Endothelial cell of umbilical vein (primary cell): Measurements from ENCODE around the gene TLCD4. TPM values are rescaled to one million over a fixed set of nuclear protein-coding genes. Genes with fewer than 3 reads are reported as not detected.

Experiments used
- BruUV-seq: library from RNA; stranded (reverse); fragments of 400-500 nt; replicated peaks from 2 replicates; lab custom pipeline; 2021; lab: Mats Ljungman, UMichigan
- CTCF ChIA-PET: fragments of 300-600, 350-600 bp; sonication (Branson Sonifier 250); formaldehyde crosslinking; loops from one replicate; lab custom pipeline; 2021; ENCODE audit warnings: antibody characterized with exemption, inconsistent platforms; lab: Charles Lee
- POLR2A ChIA-PET: fragments of 300-600, 350-600 bp; sonication (Branson Sonifier 250); formaldehyde crosslinking; loops from one replicate; lab custom pipeline; 2021; ENCODE audit warnings: antibody characterized with exemption, inconsistent platforms; lab: Charles Lee
- DNase-seq: peaks from one replicate; pipeline ENCODE4 v3.0.0-alpha.2; 2011; ENCODE audit warnings: low read depth, low spot score
- FAIRE-seq: peaks from 2 replicates; lab custom pipeline; 2011; peaks lifted over from hg19 to GRCh38; lab: Jason Lieb, UNC
- H2AFZ ChIP-seq: 2 replicates; pipeline ENCODE4 v1.6.0; 2012; ENCODE audit warnings: low read depth, low read length, control low read depth, inconsistent platforms
- H3K27ac ChIP-seq: 2 replicates; pipeline ENCODE4 v1.5.1; 2011; ENCODE audit warnings: low read depth, mild to moderate bottlenecking, control low read depth, low read length, moderate library complexity; ENCODE audit not compliant: insufficient read depth
- H3K27me3 ChIP-seq, 2 experiments: 2 replicates each; pipeline versions ENCODE4 v1.6.0 to v1.6.1; 2011; ENCODE audit warnings: low read length in 2 of 2, mixed read lengths in 1 of 2; ENCODE audit not compliant: control insufficient read depth in 2 of 2, insufficient read depth in 2 of 2
- H3K36me3 ChIP-seq, 2 experiments: 2 replicates in 1 of 2; 3 replicates in 1 of 2; pipeline ENCODE4 v1.5.1; 2011; ENCODE audit warnings: low read length in 2 of 2, mild to moderate bottlenecking in 1 of 2, moderate library complexity in 1 of 2; ENCODE audit not compliant: control insufficient read depth in 2 of 2, insufficient read depth in 2 of 2; ENCODE audit errors: extremely low read depth in 1 of 2
- H3K4me1 ChIP-seq: 3 replicates; pipeline ENCODE4 v1.5.1; 2011; ENCODE audit warnings: mild to moderate bottlenecking, low read length; ENCODE audit not compliant: control insufficient read depth, insufficient read depth; ENCODE audit errors: extremely low read depth
- H3K4me2 ChIP-seq: 2 replicates; pipeline ENCODE4 v1.6.1; 2011; ENCODE audit warnings: low read length, control low read depth, mixed read lengths; ENCODE audit not compliant: insufficient read depth
- H3K4me3 ChIP-seq, 3 experiments: fragments of 200-600 bp in 1 of 3; sonication (generic), shearing (Covaris generic) in 1 of 3; replicated peaks in 1 of 3; 2 replicates each; pipeline ENCODE4 v1.5.1; 2011 to 2016; ENCODE audit warnings: control low read depth in 3 of 3, low read length in 3 of 3, mild to moderate bottlenecking in 2 of 3, inconsistent platforms in 1 of 3, low read depth in 1 of 3, moderate library complexity in 1 of 3; ENCODE audit not compliant: insufficient read depth in 1 of 3
- H3K79me2 ChIP-seq: 2 replicates; pipeline ENCODE4 v1.6.0; 2012; ENCODE audit warnings: low read length, inconsistent platforms; ENCODE audit not compliant: control insufficient read depth, insufficient read depth
- H3K9ac ChIP-seq: replicated peaks from 2 replicates; pipeline ENCODE3; 2011; ENCODE audit warnings: low read length, control low read depth; ENCODE audit not compliant: insufficient read depth; ENCODE audit errors: extremely low read depth
- H3K9me1 ChIP-seq: replicated peaks from 3 replicates; pipeline ENCODE4 v1.6.0; 2011; ENCODE audit warnings: mild to moderate bottlenecking, low read length; ENCODE audit not compliant: control insufficient read depth, insufficient read depth; ENCODE audit errors: extremely low read depth
- H3K9me3 ChIP-seq: replicated peaks from 2 replicates; pipeline ENCODE4 v1.5.1; 2012; ENCODE audit warnings: low read length, inconsistent platforms; ENCODE audit not compliant: control insufficient read depth, insufficient read depth
- H4K20me1 ChIP-seq: replicated peaks from 2 replicates; pipeline ENCODE3; 2011; ENCODE audit warnings: mild to moderate bottlenecking, low read length; ENCODE audit not compliant: control insufficient read depth, insufficient read depth; ENCODE audit errors: extremely low read depth
- CTCF ChIP-seq, 2 donors: IDR thresholded peaks; 1 replicate in 1 of 2; 2 replicates in 1 of 2; pipeline ENCODE4 v1.5.1; 2011; ENCODE audit warnings: low read length in 2 of 2, mild to moderate bottlenecking in 2 of 2, moderate library complexity in 2 of 2, control low read depth in 1 of 2, inconsistent platforms in 1 of 2, low read depth in 1 of 2; ENCODE audit not compliant: insufficient read depth in 1 of 2; ENCODE audit errors: extremely low read depth in 1 of 2
- EZH2 ChIP-seq: IDR thresholded peaks from 2 replicates; pipeline ENCODE4 v1.6.1; 2012; ENCODE audit warnings: borderline replicate concordance, low read depth, mild to moderate bottlenecking, moderate library complexity, low read length, inconsistent platforms; ENCODE audit not compliant: severe bottlenecking
- FOS ChIP-seq: IDR thresholded peaks from 2 replicates; pipeline ENCODE4 v1.6.1; 2011; ENCODE audit warnings: mild to moderate bottlenecking, low read length, moderate library complexity, borderline replicate concordance; ENCODE audit not compliant: insufficient read depth
- GATA2 ChIP-seq: IDR thresholded peaks from 2 replicates; pipeline ENCODE4 v1.7.0; 2011; ENCODE audit warnings: low read depth, mild to moderate bottlenecking, moderate library complexity, mixed read lengths, low read length; ENCODE audit not compliant: insufficient read length, insufficient read depth
- JUN ChIP-seq: IDR thresholded peaks from 2 replicates; pipeline ENCODE4 v1.6.1; 2011; ENCODE audit warnings: borderline replicate concordance, low read depth; ENCODE audit not compliant: insufficient read length, insufficient read depth
- MYC ChIP-seq: IDR thresholded peaks from one replicate; pipeline ENCODE4 v1.6.1; 2011; ENCODE audit warnings: mild to moderate bottlenecking, low read depth, low read length
- POLR2A ChIP-seq: IDR thresholded peaks from 2 replicates; pipeline ENCODE4 v1.6.1; 2012; ENCODE audit warnings: low read depth, mild to moderate bottlenecking, control low read depth, low read length
- POLR2AphosphoS5 ChIP-seq: IDR thresholded peaks from 2 replicates; pipeline ENCODE4 v1.6.1; 2012; ENCODE audit warnings: low read depth, mild to moderate bottlenecking, control low read depth, low read length, moderate library complexity; ENCODE audit not compliant: insufficient read depth
- dilution Hi-C: fragments of 300-500 bp; cut with MboI; formaldehyde crosslinking; loops from one replicate; pipeline ENCODE4 v1.15.0; 2019; ENCODE audit warnings: low sequenced_read_pairs; ENCODE audit not compliant: extremely low pct_ligation_motif_present
- intact Hi-C: fragments of 100-400 bp; cut with micrococcal nuclease; formaldehyde crosslinking; loops from one replicate; pipeline ENCODE4 v1.10.0; 2022
- polyA plus RNA-seq, 4 experiments: library from polyadenylated mRNA; depleted of rRNA in 3 of 4; stranded (reverse) in 3 of 4; unstranded in 1 of 4; fragments of >200 nt; gene quantifications; 2 replicates each; pipeline versions ENCODE4 v1.2.1 to v1.2.3, GENCODE V29; 2011 to 2012; ENCODE audit warnings: missing spikeins in 1 of 4
- total RNA-seq: library from RNA; stranded (reverse); gene quantifications from 2 replicates; pipeline ENCODE4 v1.2.3, GENCODE V29; 2021
- TF ChIP-seq, protein P1 (sequence below): IDR thresholded peaks from 2 replicates; pipeline ENCODE4 v1.6.1; 2011; ENCODE audit not compliant: insufficient read depth, insufficient read length

The TLCD4 gene
- total and polyA plus RNA-seq, 2 donors (not counting 3 experiments of a cell fraction or from before 2014, with no cell fraction given) = 0.11 to 0.51 TPM

DNA sequence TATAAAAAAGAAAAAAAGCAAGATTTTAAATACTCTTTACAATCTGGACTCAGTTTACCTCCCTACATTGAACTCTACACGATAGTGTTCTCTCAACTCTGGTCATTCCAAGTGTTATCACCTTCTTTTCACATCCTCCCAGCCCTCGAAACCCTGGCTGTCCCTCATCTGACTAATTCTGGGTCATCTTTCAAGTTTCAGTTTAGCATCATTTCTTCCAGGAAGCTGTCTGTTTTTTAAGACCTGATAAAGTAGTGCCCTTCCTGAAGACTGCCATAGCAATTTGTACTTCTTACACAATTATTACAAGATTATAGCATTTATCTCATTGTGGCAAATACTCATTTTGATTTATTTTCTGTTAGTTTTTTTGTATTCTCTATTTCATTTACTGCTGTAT, 45.6 kb upstream of the TLCD4 start:
- Histone ChIP-seq H4K20me1 (no peaks in the 10 kb centered on the region), H3K36me3 (no peaks in the 10 kb centered on the region), H3K9me1 (no peaks in the 10 kb centered on the region), H3K4me2 (peak overlapping the region; percentile 94), H3K27me3 (peaks cover 1 to 5% of the 10 kb centered on the region in 2 experiments), H2AFZ (peak overlapping the region; percentile 99), H3K9ac (peak overlapping the region; percentile 76), H3K79me2 (no peaks in the 10 kb centered on the region), H3K4me3 (peak overlapping the region in 1 of 3 experiments; percentile 75), H3K4me1 (peaks cover 7% of the 10 kb centered on the region), H3K9me3 (no peaks in the 10 kb centered on the region), H3K27ac (no peak overlapping the region)
- intact Hi-C loops = loop anchor here (5.0 kb wide), 1 partner anchor 46 kb away; the partner anchor contains the start of gene TLCD4
- DNase-seq (no peak), FAIRE-seq (no peak)
- CTCF ChIA-PET = interaction anchor here (1.0 to 2.7 kb wide), 3 partner anchors 10 to 28 kb away, joined by 4 to 37 read pairs (median 5); no protein-coding TSS in a partner anchor
- POLR2A ChIA-PET = no interaction called here
- BruUV-seq = no TSS peak
- no peak for TF ChIP-seq POLR2A
- dilution Hi-C loops = no loop called here

- Histone ChIP-seq H3K9me3 (no peaks in the 10 kb centered on the region), H3K4me1 (peaks cover 7% of the 10 kb centered on the region), H3K36me3 (no peaks in the 10 kb centered on the region), H3K27ac (peak overlapping the region; percentile 50), H2AFZ (peak overlapping the region; percentile 99), H3K79me2 (no peaks in the 10 kb centered on the region), H3K4me3 (peak overlapping the region; percentile 25 to 75 (median 65)), H3K9me1 (no peaks in the 10 kb centered on the region), H3K4me2 (peak overlapping the region; percentile 94), H3K9ac (peak overlapping the region; percentile 76), H4K20me1 (no peaks in the 10 kb centered on the region), H3K27me3 (peaks cover 1 to 5% of the 10 kb centered on the region in 2 experiments)
- no peak for DNase-seq
- ChIA-PET POLR2A (no interaction called here), CTCF (interaction anchor here (1.0 to 2.7 kb wide), 4 partner anchors 10 to 162 kb away, joined by 5 to 37 read pairs (median 14); partner anchors contain the start of gene RWDD3)
- no peak for FAIRE-seq
- intact Hi-C loops (loop anchor here (2.0 to 5.0 kb wide), 2 partner anchors 45 to 163 kb away; partner anchors contain the start of genes RWDD3 and TLCD4), dilution Hi-C loops (no loop called here)
- TF ChIP-seq POLR2A (no peak), CTCF (IDR thresholded peaks at IDR 0.05; ENCODE audit: extremely low read depth in 1 of 2, insufficient read depth in 1 of 2, low read depth in 1 of 2, low read length in 2 of 2) (no peak), MYC (no peak), POLR2AphosphoS5 (no peak), JUN (no peak), FOS (no peak), EZH2 (no peak), GATA2 (no peak)
- TF ChIP-seq, protein P1, sequence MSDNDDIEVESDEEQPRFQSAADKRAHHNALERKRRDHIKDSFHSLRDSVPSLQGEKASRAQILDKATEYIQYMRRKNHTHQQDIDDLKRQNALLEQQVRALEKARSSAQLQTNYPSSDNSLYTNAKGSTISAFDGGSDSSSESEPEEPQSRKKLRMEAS = no peak
- TSS peak; percentile 80 for BruUV-seq
Measured at GRCh38 chr1:95072117-95072516, 45.0 kb upstream of the TLCD4 start.
